Measurements from ENCODE around the gene ANKRD23.
A peak's percentile ranks its signal among the peaks of the same experiment; 100 is the strongest.

DNA sequence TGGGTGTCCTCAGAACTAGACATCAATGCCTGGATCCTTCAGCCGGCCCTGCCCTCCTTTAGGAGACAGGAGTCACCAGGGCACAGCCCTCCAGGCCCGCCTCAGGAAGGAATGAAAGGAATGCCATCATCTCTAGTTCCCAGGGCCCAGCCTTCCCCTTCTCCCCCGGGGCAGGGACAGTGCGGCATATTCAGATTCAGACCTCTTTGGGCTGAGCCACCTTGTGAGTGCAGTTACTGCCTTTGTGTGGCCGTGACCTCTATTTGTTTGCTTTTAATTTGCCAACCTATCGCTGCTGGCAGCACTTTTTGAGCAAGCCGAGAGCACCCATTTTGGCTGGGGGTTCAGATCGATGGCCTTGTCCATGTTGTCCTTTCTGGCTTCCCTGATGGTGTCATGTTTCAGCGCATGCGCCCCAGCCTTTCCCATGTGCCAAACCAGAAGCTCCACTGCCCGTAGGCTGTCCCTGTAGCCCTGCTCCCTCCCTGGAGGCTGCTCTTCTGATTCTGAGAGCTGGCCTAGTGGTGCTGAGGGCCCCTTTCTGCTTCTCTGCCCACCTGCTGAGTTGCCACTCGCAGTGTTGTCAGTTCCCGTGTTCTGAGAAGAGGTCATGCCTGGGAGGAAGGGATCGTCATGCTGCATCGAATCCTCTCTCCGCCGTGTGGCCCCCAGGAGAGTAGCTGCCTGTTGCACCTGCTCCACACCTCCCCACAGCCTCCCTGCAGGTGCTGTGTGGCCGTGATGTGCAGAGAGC lies 10.9 kb downstream of the ANKRD23 start:
- TF ChIP-seq POLR2A (IDR thresholded peaks at IDR 0.05): peak in 1 of 2 donors; percentile 64
- TF ChIP-seq, protein P1, sequence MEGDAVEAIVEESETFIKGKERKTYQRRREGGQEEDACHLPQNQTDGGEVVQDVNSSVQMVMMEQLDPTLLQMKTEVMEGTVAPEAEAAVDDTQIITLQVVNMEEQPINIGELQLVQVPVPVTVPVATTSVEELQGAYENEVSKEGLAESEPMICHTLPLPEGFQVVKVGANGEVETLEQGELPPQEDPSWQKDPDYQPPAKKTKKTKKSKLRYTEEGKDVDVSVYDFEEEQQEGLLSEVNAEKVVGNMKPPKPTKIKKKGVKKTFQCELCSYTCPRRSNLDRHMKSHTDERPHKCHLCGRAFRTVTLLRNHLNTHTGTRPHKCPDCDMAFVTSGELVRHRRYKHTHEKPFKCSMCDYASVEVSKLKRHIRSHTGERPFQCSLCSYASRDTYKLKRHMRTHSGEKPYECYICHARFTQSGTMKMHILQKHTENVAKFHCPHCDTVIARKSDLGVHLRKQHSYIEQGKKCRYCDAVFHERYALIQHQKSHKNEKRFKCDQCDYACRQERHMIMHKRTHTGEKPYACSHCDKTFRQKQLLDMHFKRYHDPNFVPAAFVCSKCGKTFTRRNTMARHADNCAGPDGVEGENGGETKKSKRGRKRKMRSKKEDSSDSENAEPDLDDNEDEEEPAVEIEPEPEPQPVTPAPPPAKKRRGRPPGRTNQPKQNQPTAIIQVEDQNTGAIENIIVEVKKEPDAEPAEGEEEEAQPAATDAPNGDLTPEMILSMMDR (IDR thresholded peaks at IDR 0.05): peak in 1 of 6 experiments; percentile 14
